ENCODE data around the gene USP36.

DNA sequence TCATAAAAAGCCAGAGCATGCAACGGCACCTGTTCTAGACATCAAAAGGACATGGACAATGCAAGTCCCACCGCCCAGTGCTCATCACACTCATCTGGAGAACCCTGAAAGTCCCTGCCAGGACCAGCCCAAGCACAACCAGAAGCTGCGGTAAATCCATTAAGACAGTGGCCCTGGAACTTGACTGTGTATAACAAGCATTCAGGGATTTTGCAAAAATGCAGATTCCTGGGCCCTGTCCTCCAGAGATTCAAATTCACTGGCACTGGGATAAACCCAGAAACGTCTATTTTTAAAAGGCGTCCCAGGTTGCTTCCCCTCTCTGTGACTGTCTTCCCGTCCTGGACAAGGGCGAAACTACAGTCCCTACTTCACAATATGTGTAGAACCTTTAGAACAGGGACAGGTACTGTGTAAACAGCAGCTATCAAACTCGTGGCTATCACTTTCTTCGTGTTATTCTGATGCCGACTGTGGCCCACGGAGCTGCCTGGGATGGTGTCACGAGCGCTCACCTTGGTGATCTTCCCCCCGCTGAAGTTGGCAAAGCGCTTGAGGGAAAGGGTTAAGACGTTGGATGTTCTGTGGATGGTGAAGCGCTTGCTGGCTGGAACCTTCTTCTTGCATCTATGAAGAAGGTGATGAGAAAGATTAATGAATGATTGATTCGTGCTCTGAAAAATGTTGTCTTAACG lies 22.3 kb downstream of the USP36 start:
- TF ChIP-seq, protein P1, sequence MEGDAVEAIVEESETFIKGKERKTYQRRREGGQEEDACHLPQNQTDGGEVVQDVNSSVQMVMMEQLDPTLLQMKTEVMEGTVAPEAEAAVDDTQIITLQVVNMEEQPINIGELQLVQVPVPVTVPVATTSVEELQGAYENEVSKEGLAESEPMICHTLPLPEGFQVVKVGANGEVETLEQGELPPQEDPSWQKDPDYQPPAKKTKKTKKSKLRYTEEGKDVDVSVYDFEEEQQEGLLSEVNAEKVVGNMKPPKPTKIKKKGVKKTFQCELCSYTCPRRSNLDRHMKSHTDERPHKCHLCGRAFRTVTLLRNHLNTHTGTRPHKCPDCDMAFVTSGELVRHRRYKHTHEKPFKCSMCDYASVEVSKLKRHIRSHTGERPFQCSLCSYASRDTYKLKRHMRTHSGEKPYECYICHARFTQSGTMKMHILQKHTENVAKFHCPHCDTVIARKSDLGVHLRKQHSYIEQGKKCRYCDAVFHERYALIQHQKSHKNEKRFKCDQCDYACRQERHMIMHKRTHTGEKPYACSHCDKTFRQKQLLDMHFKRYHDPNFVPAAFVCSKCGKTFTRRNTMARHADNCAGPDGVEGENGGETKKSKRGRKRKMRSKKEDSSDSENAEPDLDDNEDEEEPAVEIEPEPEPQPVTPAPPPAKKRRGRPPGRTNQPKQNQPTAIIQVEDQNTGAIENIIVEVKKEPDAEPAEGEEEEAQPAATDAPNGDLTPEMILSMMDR (IDR thresholded peaks at IDR 0.05; ENCODE audit: low read length): no peak
- TF ChIP-seq EZH2phosphoT487 (IDR thresholded peaks at IDR 0.05; ENCODE audit: low read length) (no peak), EZH2 (optimal IDR thresholded peaks at IDR 0.05; ENCODE audit: low read depth, low read length) (no peak)
